Measurements from ENCODE around the gene TNFRSF12A.

GRCh38 chr16:2999929-3000328, 20.2 kb upstream of the TNFRSF12A start:
- TF ChIP-seq, protein P1, sequence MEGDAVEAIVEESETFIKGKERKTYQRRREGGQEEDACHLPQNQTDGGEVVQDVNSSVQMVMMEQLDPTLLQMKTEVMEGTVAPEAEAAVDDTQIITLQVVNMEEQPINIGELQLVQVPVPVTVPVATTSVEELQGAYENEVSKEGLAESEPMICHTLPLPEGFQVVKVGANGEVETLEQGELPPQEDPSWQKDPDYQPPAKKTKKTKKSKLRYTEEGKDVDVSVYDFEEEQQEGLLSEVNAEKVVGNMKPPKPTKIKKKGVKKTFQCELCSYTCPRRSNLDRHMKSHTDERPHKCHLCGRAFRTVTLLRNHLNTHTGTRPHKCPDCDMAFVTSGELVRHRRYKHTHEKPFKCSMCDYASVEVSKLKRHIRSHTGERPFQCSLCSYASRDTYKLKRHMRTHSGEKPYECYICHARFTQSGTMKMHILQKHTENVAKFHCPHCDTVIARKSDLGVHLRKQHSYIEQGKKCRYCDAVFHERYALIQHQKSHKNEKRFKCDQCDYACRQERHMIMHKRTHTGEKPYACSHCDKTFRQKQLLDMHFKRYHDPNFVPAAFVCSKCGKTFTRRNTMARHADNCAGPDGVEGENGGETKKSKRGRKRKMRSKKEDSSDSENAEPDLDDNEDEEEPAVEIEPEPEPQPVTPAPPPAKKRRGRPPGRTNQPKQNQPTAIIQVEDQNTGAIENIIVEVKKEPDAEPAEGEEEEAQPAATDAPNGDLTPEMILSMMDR (conservative IDR thresholded peaks at IDR 0.05; ENCODE audit: low read length) = no peak
- TF ChIP-seq EZH2phosphoT487 (IDR thresholded peaks at IDR 0.05; ENCODE audit: borderline replicate concordance) = no peak
